HepG2 (cell line): ENCODE measurements around the gene NFIC.

ENCODE experiments used
- CTCF ChIP-seq: sonication (generic); formaldehyde crosslinking; IDR thresholded peaks from 2 replicates; pipeline ENCODE4 v1.5.0; 2020; ENCODE audit warnings: mild to moderate bottlenecking, missing genetic modification reagents, moderate library complexity
- MTERF4 ChIP-seq: sonication (generic); formaldehyde crosslinking; IDR thresholded peaks from 2 replicates; pipeline ENCODE4 v1.8.0; 2023; ENCODE audit warnings: mild to moderate bottlenecking, missing genetic modification reagents
- NCOA2 ChIP-seq: sonication (generic); formaldehyde crosslinking; IDR thresholded peaks from 2 replicates; pipeline ENCODE4 v1.8.0; 2022; ENCODE audit warnings: inconsistent platforms
- NFE2L2 ChIP-seq: fragments of 150-350 bp; IDR thresholded peaks from 2 replicates; pipeline ENCODE4 v1.6.1; 2014; ENCODE audit warnings: low read length
- POLR2A ChIP-seq, 2 experiments: IDR thresholded peaks; 2 replicates each; pipeline ENCODE4 v1.6.1; 2011; ENCODE audit warnings: low read depth in 2 of 2, low read length in 2 of 2, mild to moderate bottlenecking in 1 of 2, moderate library complexity in 1 of 2; ENCODE audit not compliant: insufficient read depth in 1 of 2
- POLR2AphosphoS5 ChIP-seq: IDR thresholded peaks from 2 replicates; pipeline ENCODE4 v1.6.1; 2012; ENCODE audit warnings: low read depth, low read length
- SALL1 ChIP-seq: sonication (generic); formaldehyde crosslinking; IDR thresholded peaks from 2 replicates; pipeline ENCODE4 v1.8.0; 2022; ENCODE audit warnings: mild to moderate bottlenecking, missing genetic modification reagents
- SKIL ChIP-seq: sonication (generic); formaldehyde crosslinking; IDR thresholded peaks from 2 replicates; pipeline ENCODE4 v1.8.0; 2022; ENCODE audit warnings: missing genetic modification reagents, mild to moderate bottlenecking, moderate library complexity, borderline replicate concordance
- TCF7L2 ChIP-seq: IDR thresholded peaks from 2 replicates; pipeline ENCODE4 v1.6.1; 2011; ENCODE audit warnings: mild to moderate bottlenecking, low read depth, low read length, moderate library complexity
- ZNF687 ChIP-seq: sonication (generic); formaldehyde crosslinking; IDR thresholded peaks from 2 replicates; pipeline ENCODE4 v1.5.1; 2020; ENCODE audit warnings: mild to moderate bottlenecking, missing genetic modification reagents, moderate library complexity
- TF ChIP-seq, protein P1 (sequence below): sonication (generic); formaldehyde crosslinking; IDR thresholded peaks from 2 replicates; pipeline ENCODE4 v1.4.0; 2020; ENCODE audit warnings: missing genetic modification reagents

DNA sequence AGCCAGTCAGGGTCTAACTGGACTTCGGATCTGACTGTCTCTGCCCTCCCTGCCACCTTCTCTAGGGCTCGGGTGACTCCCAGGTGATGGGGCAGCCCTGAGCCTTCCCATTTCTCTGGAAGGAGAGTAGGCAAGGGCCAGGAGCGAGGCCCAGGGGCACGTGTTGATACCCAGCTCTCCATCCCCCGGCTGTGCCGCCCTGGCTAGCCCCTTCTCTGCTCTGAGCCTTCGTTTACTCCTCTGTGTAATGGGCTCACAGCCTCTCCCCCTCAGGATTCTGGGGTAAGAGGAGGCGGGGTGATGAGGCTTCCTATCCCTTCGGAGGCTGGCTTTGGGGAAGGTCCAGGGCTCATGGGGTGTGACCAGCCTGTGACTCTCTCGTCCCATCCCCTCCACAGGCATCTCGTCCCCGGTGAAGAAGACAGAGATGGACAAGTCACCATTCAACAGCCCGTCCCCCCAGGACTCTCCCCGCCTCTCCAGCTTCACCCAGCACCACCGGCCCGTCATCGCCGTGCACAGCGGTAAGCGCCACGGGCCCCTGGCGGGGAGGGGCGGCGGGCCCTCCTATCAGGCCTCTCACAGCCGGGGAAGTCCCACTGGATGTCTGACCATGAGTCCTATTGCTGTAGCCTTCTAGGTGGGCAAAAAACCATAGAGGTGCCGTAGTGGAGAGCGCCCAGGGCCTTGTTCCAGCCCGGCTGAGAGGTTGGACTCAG lies 82.4 kb downstream of the NFIC start:
- no peak for TF ChIP-seq SALL1 (CRISPR knock-in tag)
- no peak for TF ChIP-seq NCOA2 (CRISPR knock-in tag)
- no peak for TF ChIP-seq TCF7L2
- TF ChIP-seq, protein P1, sequence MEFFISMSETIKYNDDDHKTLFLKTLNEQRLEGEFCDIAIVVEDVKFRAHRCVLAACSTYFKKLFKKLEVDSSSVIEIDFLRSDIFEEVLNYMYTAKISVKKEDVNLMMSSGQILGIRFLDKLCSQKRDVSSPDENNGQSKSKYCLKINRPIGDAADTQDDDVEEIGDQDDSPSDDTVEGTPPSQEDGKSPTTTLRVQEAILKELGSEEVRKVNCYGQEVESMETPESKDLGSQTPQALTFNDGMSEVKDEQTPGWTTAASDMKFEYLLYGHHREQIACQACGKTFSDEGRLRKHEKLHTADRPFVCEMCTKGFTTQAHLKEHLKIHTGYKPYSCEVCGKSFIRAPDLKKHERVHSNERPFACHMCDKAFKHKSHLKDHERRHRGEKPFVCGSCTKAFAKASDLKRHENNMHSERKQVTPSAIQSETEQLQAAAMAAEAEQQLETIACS (CRISPR knock-in tag) = no peak
- no peak for TF ChIP-seq POLR2A (IDR thresholded peaks at IDR 0.05; ENCODE audit: insufficient read depth in 1 of 2, low read depth in 2 of 2, low read length in 2 of 2)
- TF ChIP-seq SKIL (CRISPR knock-in tag) = no peak
- TF ChIP-seq POLR2AphosphoS5 = no peak
- TF ChIP-seq NFE2L2 = no peak
- TF ChIP-seq MTERF4 (CRISPR knock-in tag) = no peak
- no peak for TF ChIP-seq ZNF687 (CRISPR knock-in tag)
- no peak for TF ChIP-seq CTCF
